CD4-positive, alpha-beta T cell treated with Interleukin-6 for 4 hours (primary cell): ENCODE data around the gene SSR4.
"Not testable (repeated sequence)": the region's sequence is repeated elsewhere in the genome, so short reads cannot be mapped to it uniquely, and the experiment has no call there.

Experiments used
- DNase-seq: peaks from one replicate; pipeline ENCODE4 v3.0.0-alpha.2; 2020; ENCODE audit warnings: mixed read lengths

The SSR4 gene

GRCh38 chrX:153794018-153794896, at the start of gene SSR4, which contains the start of gene IDH3G:
TSS of gene SSR4 (plus strand) at chrX:153794668. CDS start at chrX:153794688, 20 bp downstream.
TSS of gene IDH3G (minus strand) at chrX:153794375. CDS start at chrX:153794326, 49 bp downstream.
- peak; percentile 92 for DNase-seq

GRCh38 chrX:153745067-153745433, 49.4 kb upstream of the SSR4 start:
- not testable (repeated sequence) for DNase-seq

DNA sequence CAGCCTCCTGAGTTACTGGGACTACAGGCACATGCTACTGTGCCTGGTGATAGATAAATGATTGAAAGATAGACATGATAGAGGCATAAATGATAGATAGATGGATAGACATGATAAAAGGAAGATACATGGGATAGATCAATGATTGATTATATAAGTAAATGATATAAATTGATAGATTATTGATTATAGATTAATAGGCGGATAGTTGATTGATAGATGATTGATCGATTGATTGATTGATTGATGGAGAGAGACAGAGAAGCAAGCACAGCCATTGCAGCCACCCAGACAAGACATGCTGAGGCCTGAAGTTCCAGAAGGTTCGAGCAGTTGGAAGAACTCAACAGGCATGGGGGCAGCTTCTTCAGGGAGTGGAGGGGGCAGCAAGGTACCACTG, 48.1 kb upstream of the SSR4 start:
- DNase-seq = no peak

GRCh38 chrX:153746991-153747390, 47.5 kb upstream of the SSR4 start:
- DNase-seq = not testable (repeated sequence)

- DNase-seq = not testable (repeated sequence)
Observed at GRCh38 chrX:153749017-153749416, 45.5 kb upstream of the SSR4 start.

DNA sequence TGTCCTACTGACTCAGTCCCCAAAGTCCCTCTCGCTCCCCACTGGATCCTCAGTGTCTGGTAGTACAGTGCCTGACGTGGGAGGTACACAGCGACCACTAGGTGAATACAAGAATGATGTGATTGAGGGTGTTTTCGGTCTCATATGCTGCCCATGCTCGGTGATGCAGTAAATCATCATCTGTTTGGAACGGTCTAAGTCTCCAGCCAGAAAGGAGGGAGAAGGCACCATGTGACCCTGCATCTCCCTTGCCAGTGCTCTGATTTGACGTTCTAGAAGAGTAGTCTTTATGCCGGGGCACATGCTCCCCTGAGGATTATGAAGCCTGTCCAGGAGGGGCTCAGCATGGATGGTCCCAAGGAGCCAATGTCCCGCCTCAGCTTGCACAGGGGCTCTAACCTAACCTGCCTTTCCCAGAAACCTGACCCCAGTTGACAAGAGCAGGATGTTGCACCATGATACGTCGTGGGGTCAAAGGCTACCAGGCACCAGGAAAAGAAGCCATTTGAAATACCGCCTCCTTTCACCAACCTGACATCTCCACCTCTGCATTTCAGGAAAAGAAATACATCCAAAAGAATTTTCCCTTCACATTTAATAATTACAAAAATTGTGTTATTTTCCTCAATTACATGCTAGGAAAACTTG, 44.2 kb upstream of the SSR4 start:
- no peak for DNase-seq

DNA sequence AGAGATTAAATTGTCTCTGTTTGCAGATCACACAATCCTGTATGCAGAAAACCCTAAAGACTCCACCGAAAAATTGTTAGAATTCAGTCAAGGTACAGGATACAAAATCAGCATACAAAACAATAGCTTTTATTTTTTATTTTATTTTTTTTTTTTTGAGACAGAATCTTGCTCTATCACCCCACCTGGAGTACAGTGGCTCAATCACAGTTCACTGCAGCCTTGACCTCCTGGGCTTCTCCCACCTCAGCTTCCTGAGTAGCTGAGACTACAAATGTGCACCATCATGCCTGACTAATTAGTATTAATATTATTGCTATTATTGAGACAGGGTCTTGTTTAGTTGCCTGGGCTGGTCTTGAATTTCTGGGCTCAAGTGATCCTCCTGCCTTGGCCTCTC, 39.3 kb upstream of the SSR4 start:
- no peak for DNase-seq

- no peak for DNase-seq
Observed at GRCh38 chrX:153761863-153762262, 32.6 kb upstream of the SSR4 start.

DNA sequence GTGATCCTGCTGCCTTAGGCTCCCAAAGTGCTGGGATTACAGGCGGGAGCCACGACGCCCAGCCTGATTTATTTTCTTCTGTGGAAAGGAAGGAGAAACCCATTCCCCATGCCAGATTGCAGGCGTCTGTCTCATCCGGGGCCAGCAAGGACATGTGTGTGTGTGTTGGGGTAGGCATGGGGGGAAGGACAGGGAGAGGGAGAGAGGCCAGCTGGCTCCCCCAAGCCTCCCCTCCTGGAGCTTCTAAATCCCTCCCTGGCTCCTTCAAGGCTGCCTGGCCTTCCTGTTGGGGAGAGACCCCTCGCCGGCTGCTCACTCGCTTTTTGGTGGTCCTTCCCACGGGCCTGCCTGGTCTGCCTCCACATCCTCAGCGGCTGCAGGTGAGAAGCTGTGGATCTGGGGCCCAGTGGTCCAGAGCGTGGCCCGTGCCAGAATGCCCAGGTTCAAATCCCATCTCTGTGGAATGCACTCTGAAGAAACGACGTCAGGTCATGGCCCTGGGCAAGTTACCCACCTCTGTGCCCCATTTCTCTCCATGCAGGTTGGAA, 31.8 kb upstream of the SSR4 start:
- no peak for DNase-seq

DNA sequence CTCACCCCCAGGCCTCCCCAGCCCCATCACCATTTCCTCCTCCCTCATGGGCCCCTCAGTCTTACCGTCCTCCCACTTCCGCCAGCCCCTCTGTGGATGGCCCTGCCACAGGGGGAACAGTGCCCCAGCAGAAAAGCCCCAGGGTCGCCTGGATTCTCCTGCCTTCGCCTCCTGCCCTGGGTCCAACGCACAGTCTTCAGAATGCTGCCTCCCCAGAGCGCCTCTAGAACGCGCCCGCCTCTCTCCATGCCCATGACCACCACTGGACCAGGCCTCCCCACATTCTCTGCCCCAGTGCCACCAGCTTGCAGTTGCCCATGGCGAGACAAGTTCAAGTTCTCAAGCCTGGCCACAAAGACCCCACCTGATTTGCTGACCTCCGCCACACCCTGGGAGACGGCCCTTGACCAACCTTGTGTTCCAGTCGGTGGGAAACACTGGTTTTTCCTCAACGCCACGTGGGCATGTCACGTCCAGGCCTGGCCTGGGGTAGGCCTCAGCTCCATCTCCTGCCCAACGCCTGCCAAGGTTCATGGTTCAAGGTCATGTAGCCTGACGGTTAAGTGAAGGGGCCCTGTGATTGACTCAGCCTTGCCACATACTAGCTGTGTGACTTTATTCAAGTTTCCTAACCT, 31.1 kb upstream of the SSR4 start:
- no peak for DNase-seq

GRCh38 chrX:153763989-153764755, 30.3 kb upstream of the SSR4 start, which contains the start of gene PLXNB3:
TSS of gene PLXNB3 (plus strand) at chrX:153764249. CDS start at chrX:153765536, 1,287 bp downstream.
- DNase-seq = peak; percentile 87

DNA sequence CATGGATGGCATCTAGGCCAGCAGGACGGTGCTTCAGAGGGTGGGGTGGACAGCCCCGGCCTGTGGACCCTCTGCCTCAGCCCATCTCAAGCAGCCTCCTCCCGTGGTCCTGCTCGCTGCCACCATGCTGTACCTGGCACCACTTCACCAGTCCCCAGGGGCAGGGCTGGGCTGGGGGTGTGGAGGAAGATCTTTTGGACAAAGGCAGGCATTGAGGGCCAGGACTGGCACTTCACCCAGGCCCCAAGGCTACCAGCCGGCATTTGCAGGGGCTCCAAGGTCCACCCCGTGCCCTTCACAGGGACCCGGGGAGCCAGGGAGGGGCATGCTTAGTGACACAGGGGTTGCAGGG, 29.7 kb upstream of the SSR4 start:
- no peak for DNase-seq

GRCh38 chrX:153765138-153766079, 29.1 kb upstream of the SSR4 start:
- DNase-seq = no peak

DNA sequence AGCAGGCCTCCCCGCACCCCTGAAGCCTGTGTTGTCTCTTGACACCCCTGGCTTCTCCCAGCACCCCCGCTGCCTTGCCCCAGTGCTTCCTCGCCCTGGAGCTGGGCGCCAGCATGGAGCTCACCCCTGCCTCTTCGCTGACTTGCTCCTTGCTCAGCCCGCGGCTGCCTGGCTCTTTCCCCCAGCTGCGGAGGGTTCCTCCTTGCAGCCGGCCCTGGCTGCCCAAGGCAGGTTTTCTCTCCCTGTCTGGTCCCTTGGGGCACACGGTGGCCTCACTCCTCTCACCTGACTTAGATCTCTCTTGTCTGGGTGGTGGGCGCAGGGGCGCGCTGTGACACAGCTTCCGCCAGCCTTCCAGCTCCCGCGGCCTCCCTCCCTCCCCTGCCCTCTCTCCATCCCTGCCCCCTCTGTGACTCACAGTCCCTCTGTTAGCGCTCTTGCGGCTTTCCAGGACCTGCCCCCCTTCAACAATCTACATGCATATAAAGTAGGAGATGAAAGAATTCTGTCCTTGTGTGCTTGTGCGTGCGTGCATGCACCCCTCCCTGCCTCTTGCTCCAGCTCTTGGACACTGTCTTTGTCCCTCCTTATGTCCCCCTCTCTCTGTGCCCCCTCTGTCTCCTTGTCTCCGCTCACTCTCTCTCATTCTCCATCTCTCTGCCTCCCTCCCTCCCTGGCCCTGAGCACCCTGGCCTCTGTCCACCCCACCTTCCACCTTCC, 28.2 kb upstream of the SSR4 start:
- peak; percentile 42 for DNase-seq

GRCh38 chrX:153766871-153767673, 27.4 kb upstream of the SSR4 start:
- DNase-seq = no peak

GRCh38 chrX:153767674-153768055, 26.8 kb upstream of the SSR4 start:
- DNase-seq = no peak

DNA sequence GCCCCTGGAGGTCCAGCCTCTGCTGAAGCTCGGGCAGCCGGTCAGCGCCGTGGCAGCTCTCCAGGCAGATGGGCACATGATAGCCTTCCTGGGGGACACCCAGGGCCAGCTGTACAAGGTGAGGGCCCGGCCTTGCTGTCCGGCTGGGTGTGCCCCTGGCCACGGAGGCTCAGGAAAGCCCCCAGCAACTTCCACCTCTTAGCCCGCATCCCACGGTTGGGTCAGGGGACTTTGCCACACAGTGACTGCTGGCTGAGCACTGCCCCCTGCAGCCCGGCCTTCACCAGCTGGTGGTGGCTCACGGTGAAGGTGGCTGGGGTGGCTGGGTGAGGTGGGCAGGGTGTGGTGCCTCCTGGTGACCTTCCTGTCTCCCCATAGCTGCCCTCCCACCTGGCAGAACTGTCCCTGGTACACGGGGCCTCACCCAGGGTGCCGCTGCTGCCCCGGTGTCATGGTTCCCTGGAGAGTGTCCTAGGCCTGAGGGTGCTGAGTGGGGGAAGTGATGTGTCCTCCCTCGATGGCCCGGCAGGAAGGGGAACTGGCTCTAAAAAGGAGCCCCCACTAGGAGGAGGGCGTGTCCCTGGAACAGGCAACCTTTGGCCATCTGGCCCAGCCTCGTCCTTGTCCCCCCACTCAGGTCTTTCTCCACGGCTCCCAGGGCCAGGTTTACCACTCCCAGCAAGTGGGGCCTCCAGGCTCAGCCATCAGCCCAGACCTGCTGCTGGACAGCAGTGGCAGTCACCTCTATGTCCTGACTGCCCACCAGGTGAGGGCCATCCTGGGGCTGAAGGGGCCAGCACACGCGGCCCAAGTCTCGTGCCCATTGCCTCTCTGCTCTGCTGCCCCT, 25.9 kb upstream of the SSR4 start:
- no peak for DNase-seq

GRCh38 chrX:153769158-153769864, 25.2 kb upstream of the SSR4 start:
- DNase-seq = no peak
